HEK293 (cell line): ENCODE data around the gene GAL3ST2.

Experiments
- BCL11A ChIP-seq: fragments of 450-650 bp; formaldehyde crosslinking; IDR thresholded peaks from 2 replicates; pipeline ENCODE4 v1.5.1; 2016; ENCODE audit warnings: low read depth, missing biosample characterization, missing genetic modification characterization
- ZBTB21 ChIP-seq: fragments of 450-650 bp; formaldehyde crosslinking; IDR thresholded peaks from 2 replicates; pipeline ENCODE4 v1.5.1; 2017; ENCODE audit warnings: missing biosample characterization, missing genetic modification characterization
- ZNF132 ChIP-seq: fragments of 450-650 bp; formaldehyde crosslinking; IDR thresholded peaks from 2 replicates; pipeline ENCODE4 v1.5.1; 2017; ENCODE audit warnings: missing biosample characterization, missing genetic modification characterization, borderline replicate concordance
- ZNF138 ChIP-seq: fragments of 450-650 bp; formaldehyde crosslinking; IDR thresholded peaks from 2 replicates; pipeline ENCODE4 v1.5.1; 2016; ENCODE audit warnings: missing biosample characterization, missing genetic modification characterization, borderline replicate concordance
- ZNF426 ChIP-seq: fragments of 450-650 bp; formaldehyde crosslinking; IDR thresholded peaks from 2 replicates; pipeline ENCODE4 v1.5.1; 2017; ENCODE audit warnings: missing biosample characterization, missing genetic modification characterization, mild to moderate bottlenecking, inconsistent platforms, moderate library complexity
- ZNF843 ChIP-seq: fragments of 450-650 bp; formaldehyde crosslinking; IDR thresholded peaks from 2 replicates; pipeline ENCODE4 v1.5.1; 2016; ENCODE audit warnings: missing biosample characterization, missing genetic modification characterization
- ZSCAN30 ChIP-seq: fragments of 450-650 bp; IDR thresholded peaks from 2 replicates; pipeline ENCODE4 v1.5.1; 2018; ENCODE audit warnings: missing biosample characterization, mild to moderate bottlenecking, missing genetic modification characterization, moderate library complexity
- TF ChIP-seq, protein P1 (sequence below): fragments of 450-650 bp; formaldehyde crosslinking; IDR thresholded peaks from 2 replicates; pipeline ENCODE4 v1.5.1; 2016; ENCODE audit warnings: missing biosample characterization, missing genetic modification characterization
- TF ChIP-seq, protein P2 (sequence below): fragments of 450-650 bp; formaldehyde crosslinking; IDR thresholded peaks from 2 replicates; pipeline ENCODE4 v1.5.1; 2016; ENCODE audit warnings: missing biosample characterization, missing genetic modification characterization
- TF ChIP-seq, protein P3 (sequence below): fragments of 450-650 bp; formaldehyde crosslinking; IDR thresholded peaks from 2 replicates; pipeline ENCODE4 v1.5.1; 2016; ENCODE audit warnings: missing biosample characterization, missing genetic modification characterization
- TF ChIP-seq, protein P4 (sequence below): fragments of 450-650 bp; formaldehyde crosslinking; IDR thresholded peaks from 2 replicates; pipeline ENCODE4 v1.5.1; 2016; ENCODE audit warnings: missing biosample characterization, missing genetic modification characterization
- TF ChIP-seq, protein P5 (sequence below): IDR thresholded peaks from 2 replicates; pipeline ENCODE4 v1.6.1; 2011; ENCODE audit warnings: mild to moderate bottlenecking, low read depth, low read length, borderline replicate concordance
- TF ChIP-seq, protein P6 (sequence below): fragments of 450-650 bp; formaldehyde crosslinking; IDR thresholded peaks from 2 replicates; pipeline ENCODE4 v1.5.1; 2016; ENCODE audit warnings: missing biosample characterization, missing genetic modification characterization

DNA sequence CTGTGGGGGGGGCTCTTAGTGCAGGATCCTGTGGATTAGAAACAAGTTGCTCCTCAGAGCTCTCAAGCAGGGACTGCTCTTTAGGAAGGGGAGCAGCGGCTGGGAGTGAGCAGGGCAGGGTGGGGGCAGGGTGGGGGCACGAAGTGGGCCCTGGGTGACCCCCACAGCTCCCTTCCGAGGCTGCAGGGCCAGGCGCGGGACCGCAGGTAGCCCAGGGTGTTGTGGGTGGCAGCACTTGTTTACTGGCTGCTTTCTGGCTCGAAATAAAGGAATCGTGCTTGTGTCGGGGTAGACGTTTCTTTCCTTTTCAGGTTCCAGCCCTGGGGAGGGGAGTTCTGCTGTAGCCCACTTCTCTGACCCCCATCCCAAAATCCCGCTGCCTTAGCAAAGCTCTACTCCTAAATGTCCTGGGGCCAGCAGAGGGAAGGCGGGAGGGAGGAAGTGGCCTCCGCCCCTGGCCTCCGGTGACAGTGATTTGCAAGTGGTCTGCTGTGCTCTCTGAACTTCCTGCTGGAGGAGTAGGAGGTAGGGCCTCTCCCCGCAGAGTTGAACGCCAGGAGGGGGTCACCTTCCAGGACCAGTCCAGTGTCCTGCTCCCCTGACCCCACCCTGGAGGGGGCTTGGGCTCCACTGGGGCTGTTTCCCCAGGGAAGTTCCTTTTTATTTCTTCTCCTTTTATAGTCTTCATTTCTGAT is 40.7 kb downstream of the GAL3ST2 start:
- TF ChIP-seq, protein P1, sequence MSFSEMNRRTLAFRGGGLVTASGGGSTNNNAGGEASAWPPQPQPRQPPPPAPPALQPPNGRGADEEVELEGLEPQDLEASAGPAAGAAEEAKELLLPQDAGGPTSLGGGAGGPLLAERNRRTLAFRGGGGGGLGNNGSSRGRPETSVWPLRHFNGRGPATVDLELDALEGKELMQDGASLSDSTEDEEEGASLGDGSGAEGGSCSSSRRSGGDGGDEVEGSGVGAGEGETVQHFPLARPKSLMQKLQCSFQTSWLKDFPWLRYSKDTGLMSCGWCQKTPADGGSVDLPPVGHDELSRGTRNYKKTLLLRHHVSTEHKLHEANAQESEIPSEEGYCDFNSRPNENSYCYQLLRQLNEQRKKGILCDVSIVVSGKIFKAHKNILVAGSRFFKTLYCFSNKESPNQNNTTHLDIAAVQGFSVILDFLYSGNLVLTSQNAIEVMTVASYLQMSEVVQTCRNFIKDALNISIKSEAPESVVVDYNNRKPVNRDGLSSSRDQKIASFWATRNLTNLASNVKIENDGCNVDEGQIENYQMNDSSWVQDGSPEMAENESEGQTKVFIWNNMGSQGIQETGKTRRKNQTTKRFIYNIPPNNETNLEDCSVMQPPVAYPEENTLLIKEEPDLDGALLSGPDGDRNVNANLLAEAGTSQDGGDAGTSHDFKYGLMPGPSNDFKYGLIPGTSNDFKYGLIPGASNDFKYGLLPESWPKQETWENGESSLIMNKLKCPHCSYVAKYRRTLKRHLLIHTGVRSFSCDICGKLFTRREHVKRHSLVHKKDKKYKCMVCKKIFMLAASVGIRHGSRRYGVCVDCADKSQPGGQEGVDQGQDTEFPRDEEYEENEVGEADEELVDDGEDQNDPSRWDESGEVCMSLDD: no peak
- TF ChIP-seq, protein P2, sequence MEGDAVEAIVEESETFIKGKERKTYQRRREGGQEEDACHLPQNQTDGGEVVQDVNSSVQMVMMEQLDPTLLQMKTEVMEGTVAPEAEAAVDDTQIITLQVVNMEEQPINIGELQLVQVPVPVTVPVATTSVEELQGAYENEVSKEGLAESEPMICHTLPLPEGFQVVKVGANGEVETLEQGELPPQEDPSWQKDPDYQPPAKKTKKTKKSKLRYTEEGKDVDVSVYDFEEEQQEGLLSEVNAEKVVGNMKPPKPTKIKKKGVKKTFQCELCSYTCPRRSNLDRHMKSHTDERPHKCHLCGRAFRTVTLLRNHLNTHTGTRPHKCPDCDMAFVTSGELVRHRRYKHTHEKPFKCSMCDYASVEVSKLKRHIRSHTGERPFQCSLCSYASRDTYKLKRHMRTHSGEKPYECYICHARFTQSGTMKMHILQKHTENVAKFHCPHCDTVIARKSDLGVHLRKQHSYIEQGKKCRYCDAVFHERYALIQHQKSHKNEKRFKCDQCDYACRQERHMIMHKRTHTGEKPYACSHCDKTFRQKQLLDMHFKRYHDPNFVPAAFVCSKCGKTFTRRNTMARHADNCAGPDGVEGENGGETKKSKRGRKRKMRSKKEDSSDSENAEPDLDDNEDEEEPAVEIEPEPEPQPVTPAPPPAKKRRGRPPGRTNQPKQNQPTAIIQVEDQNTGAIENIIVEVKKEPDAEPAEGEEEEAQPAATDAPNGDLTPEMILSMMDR (tag by site-specific recombination): no peak
- TF ChIP-seq ZNF843 (tag by site-specific recombination) (no peak), ZNF138 (no peak), ZNF426 (tag by site-specific recombination) (no peak), BCL11A (no peak), ZBTB21 (tag by site-specific recombination) (no peak), ZSCAN30 (tag by site-specific recombination) (no peak), ZNF132 (no peak)
- TF ChIP-seq, protein P3, sequence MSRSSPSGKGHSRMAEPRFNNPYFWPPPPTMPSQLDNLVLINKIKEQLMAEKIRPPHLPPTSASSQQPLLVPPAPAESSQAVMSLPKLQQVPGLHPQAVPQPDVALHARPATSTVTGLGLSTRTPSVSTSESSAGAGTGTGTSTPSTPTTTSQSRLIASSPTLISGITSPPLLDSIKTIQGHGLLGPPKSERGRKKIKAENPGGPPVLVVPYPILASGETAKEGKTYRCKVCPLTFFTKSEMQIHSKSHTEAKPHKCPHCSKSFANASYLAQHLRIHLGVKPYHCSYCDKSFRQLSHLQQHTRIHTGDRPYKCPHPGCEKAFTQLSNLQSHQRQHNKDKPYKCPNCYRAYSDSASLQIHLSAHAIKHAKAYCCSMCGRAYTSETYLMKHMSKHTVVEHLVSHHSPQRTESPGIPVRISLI: no peak
- TF ChIP-seq, protein P4, sequence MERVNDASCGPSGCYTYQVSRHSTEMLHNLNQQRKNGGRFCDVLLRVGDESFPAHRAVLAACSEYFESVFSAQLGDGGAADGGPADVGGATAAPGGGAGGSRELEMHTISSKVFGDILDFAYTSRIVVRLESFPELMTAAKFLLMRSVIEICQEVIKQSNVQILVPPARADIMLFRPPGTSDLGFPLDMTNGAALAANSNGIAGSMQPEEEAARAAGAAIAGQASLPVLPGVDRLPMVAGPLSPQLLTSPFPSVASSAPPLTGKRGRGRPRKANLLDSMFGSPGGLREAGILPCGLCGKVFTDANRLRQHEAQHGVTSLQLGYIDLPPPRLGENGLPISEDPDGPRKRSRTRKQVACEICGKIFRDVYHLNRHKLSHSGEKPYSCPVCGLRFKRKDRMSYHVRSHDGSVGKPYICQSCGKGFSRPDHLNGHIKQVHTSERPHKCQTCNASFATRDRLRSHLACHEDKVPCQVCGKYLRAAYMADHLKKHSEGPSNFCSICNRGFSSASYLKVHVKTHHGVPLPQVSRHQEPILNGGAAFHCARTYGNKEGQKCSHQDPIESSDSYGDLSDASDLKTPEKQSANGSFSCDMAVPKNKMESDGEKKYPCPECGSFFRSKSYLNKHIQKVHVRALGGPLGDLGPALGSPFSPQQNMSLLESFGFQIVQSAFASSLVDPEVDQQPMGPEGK (tag by site-specific recombination): no peak
- TF ChIP-seq, protein P5, sequence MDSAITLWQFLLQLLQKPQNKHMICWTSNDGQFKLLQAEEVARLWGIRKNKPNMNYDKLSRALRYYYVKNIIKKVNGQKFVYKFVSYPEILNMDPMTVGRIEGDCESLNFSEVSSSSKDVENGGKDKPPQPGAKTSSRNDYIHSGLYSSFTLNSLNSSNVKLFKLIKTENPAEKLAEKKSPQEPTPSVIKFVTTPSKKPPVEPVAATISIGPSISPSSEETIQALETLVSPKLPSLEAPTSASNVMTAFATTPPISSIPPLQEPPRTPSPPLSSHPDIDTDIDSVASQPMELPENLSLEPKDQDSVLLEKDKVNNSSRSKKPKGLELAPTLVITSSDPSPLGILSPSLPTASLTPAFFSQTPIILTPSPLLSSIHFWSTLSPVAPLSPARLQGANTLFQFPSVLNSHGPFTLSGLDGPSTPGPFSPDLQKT: no peak
- TF ChIP-seq, protein P6, sequence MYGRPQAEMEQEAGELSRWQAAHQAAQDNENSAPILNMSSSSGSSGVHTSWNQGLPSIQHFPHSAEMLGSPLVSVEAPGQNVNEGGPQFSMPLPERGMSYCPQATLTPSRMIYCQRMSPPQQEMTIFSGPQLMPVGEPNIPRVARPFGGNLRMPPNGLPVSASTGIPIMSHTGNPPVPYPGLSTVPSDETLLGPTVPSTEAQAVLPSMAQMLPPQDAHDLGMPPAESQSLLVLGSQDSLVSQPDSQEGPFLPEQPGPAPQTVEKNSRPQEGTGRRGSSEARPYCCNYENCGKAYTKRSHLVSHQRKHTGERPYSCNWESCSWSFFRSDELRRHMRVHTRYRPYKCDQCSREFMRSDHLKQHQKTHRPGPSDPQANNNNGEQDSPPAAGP (tag by site-specific recombination): no peak
